CD4-positive, alpha-beta T cell treated with Interleukin-6 at 100 ng/mL for 8 hours (primary cell): ENCODE data around the gene EXOSC5.
A peak's percentile ranks its signal among the peaks of the same experiment; 100 is the strongest.
"Not testable (repeated sequence)": the region's sequence is repeated elsewhere in the genome, so short reads cannot be mapped to it uniquely, and the experiment has no call there.

Source experiments
- DNase-seq: peaks from one replicate; pipeline ENCODE4 v3.0.0-alpha.2; 2020; ENCODE audit warnings: mixed read lengths, low spot score

Gene EXOSC5

DNA sequence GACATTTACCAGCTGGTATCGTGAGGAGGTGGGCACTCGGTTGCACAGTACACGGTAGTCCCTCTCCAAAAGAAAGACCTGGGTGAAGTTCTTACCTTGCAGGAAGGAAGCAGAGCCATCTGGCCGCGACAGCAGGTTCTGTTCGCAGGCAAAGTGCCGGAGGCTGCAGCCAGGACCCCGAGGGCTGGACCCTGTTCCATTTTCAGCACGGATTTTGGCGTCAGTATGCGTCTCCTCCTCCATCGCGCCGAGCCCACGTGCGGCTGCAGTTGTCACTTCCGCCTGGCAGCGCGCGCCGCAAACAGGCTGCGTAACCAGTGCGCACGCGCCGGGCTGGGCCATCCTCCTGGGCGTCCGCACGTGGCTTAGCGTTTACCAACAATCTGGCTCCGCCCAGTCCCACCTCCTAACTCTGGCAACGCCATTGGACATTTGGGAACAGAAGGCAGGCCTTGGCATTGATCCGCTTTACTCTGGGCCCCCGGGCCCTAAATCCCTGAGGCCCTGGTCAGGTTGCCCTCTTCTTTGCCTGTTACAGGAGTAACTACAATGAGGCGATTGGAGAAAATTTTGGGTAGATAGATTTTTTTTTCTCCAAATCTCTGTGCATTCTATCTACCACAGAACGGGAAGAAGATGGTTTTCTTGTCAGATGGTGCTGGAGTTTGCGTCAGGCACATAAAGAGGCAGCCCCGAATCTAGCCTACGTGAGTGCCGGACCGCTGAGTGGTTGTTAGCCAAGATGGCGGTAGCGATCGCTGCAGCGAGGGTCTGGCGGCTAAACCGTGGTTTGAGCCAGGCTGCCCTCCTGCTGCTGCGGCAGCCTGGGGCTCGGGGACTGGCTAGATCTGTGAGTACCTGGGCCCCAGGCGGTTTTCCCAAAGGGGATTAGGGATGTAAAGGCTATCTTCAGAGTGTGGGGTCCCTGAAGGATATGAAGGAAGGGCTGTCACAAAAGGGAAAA is at the start of gene EXOSC5, which contains the start of gene BCKDHA:
Gene EXOSC5 (minus strand): TSS at position 274 of the 964 bp plus-strand sequence. CDS start 31 bp downstream, at position 243.
Gene BCKDHA (plus strand): TSS at position 733 of the 964 bp plus-strand sequence. CDS start 10 bp downstream, at position 743.
- peak; percentile 100 for DNase-seq

DNA sequence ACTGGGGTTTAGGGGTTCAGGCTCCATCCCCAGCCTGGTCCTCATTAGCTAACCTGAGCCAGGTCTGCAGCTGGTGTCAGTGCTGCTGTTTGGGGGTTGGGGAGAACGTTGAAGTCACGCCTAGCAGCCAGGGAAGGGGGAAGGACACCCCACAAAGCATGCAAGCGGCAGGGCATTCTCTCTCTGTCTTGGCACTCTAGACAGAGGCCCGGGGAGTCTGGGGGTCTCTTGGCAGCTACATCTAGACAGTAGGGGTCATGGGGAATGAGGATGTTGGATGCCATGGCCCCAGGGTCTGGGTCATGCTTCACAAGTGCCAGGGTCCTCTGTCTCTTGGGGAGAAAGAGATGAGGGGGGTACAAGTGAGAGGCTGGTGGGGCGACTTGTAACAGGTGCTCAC is 48.4 kb upstream of the EXOSC5 start:
- DNase-seq: no peak

DNA sequence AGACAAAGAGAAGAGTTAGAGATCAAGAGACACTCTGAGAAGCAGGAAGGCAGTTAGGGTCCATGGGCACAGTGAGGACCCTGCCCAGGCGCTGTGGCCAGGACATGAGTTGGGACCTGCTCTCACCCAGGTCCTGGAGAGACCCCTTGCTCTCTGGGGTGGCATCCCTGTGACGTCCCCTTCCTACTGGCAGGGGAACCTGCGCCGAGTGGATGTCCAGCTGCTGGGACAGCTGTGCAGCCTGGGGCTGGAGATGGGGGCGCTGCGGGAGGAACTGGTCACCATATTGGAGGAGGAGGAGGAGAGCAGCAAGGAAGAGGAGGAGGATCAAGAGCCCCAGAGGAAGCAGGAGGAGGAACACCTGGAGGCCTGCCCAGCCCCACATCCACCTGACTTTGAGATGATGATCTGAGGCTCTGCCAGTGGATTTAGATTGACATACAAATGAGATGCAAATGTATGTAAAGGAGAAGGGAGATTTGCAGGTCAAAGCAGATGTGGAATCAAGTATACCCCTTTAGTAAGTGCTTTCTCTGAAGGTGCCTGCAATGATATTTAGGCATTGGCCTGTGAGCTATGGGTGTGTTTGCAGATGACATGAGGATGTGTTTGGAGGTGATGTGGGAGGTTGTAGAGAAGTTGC is 46.8 kb upstream of the EXOSC5 start:
- no peak for DNase-seq

DNA sequence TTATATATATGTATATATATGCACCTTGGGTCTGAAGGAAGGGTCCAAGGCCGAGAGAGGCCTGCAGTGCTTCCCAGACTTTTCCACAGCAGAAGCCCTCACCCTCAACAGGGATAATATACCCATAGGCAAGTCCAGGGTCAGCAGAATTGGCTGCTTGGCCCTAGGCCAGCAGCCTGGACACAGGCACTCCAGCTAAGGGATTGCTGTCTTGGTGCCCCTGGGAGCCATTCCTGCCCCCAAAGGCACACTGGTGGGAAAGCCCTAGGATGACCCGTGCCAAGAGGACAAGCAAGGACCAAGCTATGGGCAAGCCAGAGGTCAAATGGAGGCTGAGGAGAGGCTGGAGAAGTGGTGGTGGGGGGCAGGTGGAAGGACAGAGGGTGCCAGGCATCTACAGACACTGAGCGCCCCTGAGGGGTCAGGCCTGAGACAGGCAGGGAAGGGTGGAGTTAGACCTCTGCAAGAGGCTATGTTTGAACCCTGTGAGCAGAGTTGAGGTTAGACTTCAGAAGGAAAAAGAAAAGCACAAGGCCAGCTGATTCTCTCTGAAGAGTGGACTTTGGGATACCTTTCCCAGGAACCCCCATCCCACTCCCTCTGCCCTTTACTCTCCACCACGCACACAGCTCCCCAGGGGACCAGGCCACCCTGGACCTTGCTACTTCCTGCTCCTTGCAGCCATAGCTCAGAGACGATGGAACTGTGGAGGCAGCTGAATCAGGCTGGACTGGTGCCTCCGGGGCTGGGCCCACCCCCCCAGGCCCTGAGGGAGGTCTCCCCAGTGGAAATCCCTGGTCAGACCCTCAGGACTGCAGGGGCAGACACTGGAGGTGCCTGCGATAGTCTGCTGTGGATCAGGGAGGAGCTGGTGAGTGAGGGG is 45.6 kb upstream of the EXOSC5 start, which contains the start of gene ERICH4:
Gene ERICH4 (plus strand): TSS at position 684 of the 883 bp plus-strand sequence. CDS start 14 bp downstream, at position 698.
- no peak for DNase-seq

DNA sequence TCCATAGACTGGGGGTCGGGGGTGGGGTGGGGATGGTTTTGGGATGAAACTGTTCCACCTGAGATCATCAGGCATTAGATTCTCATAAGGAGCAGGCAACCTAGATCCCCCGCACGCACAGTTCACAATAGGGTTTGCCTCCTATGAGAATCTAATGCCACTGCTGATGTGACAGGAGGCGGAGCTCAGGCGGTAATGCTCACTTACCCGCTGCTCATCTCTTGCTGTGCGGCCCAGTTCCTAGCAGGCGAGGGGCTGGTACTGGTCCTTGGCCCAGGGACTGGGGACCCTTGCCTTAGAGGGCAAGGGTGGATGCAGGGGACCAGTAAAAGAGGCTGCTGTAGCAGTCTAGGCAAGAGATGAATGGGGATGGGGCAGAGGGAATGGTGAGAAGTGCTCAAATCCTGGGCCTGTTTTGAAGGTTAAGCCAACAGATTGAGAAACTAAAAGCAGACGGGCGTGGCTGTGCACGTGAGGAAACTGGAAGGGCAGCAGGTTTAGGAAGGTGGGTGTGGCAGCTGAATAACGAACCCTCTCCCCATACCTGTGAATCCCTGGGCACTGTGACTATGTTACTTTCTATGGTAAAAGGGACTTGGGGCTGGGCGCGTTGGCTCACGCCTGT is 44.3 kb upstream of the EXOSC5 start:
- no peak for DNase-seq

DNA sequence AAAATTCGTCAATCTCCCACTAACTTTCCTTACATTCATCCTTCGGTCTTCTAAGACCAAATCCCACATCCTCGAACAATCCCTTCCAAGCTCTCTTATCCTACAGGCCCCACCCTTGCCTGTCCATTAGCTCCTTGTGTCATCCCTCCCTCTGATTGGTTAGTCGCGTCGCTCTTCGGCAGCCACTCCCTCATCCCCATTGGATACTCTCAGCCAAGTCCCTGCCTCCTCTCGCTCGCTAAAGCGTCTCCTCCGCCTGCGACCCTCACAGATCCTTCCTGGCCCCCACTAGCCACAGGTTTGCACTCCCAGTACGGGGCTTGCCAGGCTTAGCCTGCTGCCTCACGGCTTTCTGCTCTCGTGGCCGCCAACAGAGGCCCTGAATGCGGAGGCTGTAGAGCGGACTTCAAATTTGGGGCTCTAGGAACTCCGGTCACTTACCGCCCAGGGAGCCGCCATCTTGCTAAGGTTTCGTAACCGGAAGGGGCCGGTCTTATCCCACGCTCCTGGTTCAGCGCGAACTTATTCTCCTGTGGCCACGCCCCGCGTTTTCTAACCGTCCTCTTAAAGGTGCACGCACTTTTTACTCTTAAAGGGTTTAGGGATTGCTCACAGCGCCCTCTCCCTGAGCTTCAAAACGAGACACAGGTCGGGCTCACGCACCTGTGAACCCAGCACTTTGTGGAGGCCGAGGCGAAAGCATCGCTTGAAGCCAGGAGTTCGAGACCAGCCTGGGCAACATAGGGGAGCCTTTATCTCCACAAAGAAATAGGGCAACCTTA is 42.5 kb upstream of the EXOSC5 start, which contains the start of gene DMAC2:
Gene DMAC2 (minus strand): TSS at position 472 of the 782 bp plus-strand sequence. CDS start 13 bp downstream, at position 459.
- DNase-seq: peak; percentile 94

DNA sequence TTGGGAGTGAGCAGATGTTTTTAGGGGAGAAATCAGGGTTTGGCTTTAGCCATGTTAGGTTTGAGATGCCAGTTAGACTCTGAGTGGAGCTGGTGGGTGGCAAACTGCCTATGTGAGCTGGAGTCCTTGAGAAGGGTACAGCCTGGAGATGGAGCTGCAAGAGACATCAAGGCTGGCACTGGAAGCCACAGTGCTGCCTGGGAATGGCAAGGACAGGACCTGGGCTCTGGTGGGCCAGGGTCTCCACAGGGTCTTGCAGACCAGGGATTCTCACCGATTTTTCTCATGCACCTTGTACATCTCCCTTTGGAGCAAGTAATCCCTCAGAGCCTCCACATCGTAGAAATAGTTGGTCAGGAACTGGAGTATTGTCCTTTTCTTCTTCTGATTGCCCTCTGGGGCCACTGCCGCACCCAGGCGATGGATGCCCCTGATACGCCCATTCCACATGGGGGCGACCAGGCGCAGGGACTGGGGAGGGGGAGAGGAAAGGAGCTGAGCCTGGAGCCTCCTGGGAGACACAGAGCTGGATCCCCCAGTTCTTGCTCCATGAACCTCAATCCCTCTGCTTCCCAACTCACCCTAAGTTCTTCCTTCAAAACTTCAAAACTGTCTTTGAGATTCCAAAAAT is 40.9 kb upstream of the EXOSC5 start:
- no peak for DNase-seq

DNA sequence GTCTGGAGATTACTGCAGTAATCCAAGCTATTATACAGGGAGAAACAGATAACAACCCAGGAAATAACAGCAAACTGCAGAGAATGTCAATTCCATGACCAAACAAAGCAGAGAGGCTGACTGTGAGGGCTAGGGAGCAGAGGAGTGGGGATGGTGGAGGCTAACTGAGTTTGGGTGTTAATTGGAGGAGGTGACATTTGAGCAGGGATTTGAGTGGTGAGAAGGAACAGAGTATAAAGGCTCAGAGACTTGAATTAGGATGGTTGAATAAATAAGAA is 39.5 kb upstream of the EXOSC5 start:
- DNase-seq: no peak

DNA sequence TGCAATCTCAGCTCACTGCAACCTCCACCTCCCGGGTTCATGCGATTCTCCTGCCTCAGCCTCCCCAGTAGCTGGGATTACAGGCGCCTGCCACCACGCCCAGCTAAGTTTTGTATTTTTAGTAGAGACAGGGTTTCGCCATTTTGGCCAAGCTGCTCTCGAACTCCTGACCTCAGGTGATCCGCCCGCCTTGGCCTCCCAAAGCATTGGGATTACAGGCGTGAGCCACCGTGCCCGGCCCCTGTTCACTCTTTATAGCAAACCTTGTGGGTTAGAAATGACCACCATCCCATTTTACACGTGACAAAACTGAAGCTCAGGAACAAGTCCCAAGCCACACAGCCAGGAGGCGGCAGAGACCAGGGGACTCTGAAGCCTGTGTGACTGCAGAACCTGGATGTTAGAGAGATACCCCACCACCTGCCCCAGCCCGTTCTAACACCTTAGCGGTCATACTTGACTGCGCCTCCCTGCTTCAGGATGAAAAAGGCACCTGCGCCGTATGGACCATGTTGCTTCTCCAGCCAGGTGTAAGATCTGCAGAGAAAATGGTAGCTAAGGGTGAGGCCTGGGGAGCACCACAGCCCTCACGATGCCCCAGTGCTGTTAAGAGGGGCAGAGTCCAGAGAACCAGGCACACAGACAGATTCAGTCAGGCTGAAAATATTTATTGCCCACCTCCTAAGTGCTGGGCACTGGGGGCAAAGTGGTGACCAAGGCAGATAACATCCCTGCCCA is 38.9 kb upstream of the EXOSC5 start:
- DNase-seq: no peak

DNA sequence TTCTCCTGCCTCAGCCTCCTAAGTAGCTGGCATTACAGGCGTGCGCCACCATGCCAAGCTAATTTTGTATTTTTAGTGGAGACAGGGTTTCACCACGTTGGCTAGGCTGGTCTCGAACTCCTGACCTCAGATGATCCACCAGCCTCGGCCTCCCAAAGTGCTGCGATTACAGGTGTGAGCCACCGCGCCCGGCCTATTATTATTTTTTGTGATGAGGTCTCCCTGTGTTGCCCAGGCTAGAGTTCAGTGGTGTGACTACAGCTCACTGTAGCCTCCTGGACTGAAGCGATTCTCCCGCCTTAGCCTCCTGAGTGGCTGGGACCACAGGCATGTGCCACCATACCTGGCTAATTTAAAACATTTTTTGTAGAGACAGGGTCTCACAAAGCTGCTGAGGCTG is 38.2 kb upstream of the EXOSC5 start:
- not testable (repeated sequence) for DNase-seq

DNA sequence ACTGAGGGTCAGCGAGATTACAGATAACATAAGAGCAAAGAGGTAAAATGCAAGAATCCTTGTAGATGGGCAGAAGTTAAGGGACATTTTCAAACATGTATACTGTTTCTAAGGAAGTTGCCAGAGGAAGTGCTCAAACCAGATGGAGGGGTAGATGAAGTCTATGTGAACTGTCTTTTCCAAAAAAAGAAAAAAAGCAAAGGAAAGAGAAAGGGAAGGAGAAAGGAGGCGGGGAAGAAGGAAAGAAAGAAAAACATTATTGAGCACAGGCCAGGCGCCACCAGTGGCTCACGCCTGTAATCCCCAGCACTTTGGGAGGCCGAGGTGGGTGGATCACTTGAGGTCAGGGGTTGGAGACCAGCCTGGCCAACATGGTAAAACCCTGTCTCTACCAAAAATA is 37.3 kb upstream of the EXOSC5 start:
- no peak for DNase-seq

DNA sequence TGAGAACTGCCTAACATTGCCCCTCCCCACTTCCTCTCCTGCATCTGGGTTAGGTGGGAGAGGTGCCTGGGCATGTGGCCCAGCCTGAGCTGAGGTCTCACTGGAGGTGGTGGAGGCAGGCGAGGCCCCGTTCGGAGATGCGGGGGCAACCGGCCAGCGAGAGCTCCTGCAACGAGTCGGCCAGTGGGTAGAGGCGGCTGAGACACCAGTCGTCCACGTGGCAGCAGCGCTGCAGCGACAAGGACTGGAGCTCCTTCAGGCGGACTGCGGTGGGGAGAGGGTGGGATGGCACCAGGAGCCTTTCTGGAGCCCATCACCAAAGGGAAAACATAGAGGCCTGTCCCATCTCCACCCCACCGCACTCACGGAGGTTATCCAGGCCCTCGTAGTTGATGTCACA is 36.0 kb upstream of the EXOSC5 start:
- DNase-seq: no peak

DNA sequence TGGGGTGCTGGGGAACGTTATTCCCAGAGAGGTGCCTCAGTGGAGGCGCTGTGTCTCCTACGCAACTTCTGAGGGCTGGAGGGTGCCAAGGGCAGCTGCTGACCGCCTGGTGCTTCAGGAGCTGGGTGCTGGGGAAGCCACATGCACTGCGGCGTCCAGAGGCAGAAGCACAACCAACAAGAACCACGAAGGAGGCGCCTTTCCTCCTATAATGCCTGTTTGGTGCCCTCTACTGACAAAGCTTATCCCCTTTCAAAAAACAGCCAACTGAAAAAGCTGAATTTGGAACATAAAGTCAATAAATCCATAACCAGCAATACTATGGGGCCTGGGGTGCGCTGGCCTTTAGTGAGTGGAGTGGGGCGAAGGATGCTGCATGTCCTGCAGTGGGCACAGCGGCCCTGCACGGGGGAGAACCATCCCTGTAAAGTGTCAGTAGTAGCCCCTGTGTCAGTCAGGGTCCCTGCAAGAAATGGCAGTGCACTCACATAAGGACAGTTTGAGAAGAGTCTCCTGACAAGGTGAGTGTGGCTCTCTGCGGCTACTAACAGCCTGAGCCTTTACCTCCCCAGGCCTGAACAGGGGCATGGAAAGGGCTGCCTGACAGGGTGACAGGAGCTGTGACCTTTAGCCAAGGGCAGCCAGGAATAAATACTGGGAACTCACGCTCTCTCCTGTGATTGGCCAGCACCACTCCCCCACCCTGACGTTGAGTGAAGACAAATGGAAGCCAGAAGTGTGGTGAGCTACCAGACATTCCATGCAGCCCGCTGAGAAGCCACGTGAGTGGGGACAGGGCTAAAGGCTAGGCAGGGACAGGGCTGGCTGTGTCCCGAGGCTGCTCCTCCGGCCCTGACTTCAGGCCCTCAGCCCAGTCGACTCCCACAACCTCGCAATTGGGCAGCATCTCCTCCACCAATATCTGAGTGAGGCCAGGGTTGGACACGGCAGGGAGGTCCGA is 34.5 kb upstream of the EXOSC5 start:
- no peak for DNase-seq

DNA sequence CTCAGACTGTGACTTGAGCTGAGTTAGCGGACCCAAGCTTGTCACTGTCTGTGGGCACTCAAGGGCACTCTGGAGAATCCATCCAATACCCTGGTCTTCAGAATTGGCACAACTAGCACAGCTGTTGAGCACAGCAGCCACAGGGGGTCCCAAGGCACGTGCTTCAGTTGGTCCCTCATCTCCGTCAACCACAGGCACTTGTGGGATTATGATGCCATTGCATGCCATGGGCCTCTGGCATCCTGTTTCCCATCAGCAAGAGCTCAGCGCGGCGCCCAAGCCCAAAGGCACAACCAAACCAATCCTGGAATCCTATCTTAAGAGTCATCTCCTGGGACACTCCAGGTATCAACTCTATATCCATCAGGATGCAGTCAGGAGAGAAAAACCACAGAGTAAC is 33.8 kb upstream of the EXOSC5 start:
- DNase-seq: no peak

DNA sequence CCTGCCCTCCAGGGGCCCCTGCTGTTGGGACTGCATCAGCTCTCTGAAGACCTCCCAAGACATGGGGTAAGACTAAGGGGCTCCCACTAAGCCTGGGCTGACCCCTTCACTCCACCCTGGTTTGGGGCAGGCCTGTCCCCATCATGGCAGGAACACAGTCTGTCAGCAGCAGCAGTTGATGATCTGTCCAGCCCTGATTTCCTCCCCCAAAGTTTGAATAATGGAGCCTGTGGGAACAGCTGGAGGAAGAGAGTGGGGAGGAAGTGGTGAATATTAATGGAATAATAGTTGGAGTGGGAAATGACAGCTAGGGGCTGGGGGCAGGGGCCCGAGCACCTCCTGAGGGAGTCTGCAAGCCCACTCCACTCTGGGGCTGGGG is 31.3 kb upstream of the EXOSC5 start:
- DNase-seq: no peak

DNA sequence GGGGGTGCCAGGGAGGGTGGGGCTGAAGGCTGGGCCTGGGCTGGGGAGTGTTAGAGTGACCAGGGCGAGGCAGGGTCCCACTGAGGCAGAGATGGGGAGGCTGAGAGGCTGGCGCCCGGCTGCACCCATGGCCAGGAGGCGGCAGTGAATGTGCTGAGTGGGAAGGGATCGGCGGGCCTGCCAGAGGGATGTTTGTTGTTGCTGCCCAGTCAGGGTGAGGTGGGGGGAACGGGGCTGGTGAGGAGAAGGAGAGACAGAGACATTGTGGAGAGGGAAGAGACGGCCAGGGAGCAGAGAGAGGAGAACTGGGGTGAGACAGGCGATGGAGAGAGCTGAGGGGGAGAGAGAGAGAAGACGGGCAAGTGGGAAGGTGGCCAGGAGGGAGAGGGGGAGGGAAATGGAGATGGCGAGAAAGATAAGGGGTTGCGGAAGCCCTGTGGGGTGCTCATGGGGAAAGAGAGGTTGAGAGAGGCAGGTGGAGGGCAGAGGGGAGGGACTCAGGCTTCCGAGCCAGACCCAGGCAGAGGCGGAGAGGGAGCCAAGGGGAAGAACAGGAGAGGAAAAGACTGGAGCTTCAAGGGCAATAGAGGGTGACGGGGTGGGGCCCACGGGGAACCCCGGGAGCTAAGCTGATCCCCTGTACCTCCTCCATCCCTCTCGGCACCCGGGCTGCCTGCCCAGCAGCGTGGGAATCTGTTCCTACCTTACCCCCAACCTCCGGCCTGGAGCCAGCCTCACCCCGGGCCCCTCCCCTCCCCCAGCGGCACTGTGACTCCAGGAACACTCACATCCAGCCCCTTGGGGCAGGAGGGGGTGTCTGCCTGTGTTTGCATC is 30.7 kb upstream of the EXOSC5 start:
- DNase-seq: peak; percentile 51

DNA sequence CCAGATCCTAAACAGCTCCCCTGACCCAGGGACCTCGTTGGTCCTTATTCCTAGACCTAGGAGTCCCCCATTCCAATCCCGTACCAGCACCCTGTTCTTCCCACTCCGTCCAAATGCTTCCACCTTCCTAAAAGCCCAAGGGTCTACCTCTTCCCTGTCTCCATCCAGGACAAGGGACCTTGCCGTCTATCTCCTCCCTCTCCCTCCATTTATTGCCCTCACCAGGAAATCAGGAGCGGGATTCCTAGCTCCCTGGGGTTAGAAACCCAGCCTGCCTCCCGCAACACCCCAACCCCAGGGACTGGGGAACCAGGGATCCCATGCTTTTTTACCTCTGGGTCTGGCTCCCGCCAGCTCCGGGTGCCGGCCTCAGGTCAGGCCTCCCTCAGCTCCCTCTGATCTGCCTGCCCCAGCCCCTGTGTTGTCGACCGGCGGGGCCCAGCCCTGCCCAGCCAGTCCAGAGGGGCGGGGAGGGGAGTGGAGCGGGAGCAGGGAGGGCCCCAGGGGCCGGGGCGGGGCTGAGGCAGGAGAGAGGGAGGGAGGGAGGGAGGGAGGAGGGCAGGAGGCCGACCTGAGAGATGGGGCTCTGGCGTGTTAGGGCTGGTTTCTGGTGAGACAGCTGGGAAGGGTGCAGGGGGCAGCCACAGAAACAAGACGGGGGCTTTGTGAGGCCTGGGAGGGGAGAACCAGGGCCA is 29.9 kb upstream of the EXOSC5 start, which contains the start of gene B3GNT8:
Gene B3GNT8 (minus strand): TSS at position 423 of the 695 bp plus-strand sequence. CDS start 596 bp downstream, outside the sequence.
- DNase-seq: peak; percentile 46
